HG03354 (cell line): ENCODE results near the gene PTPRQ.

Source experiments
- ATAC-seq: cut with Tn5 transposase; IDR thresholded peaks from one replicate; pipeline ENCODE4 v1.9.1; 2021; ENCODE audit warnings: mild to moderate bottlenecking; ENCODE audit not compliant: unreplicated experiment, poor library complexity, severe bottlenecking

PTPRQ gene

DNA sequence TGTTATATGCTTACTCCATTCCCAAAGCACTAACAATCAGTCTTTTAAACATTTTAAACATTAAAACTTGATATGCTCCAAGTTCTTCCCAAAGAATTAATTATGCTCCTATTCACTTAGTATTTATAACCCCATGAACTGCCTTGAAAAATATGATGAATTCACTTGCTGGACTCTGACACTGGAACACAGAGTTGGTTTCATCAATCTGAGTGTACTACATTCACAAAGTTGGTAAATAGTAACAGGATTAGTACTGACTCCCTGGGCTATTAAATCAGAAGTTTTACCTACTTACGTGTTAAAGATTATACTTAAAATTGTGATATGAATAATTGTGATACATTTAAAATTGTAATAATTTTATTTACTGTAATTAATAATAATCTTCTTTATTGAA lies 246.1 kb downstream of the PTPRQ start:
- no peak for ATAC-seq

DNA sequence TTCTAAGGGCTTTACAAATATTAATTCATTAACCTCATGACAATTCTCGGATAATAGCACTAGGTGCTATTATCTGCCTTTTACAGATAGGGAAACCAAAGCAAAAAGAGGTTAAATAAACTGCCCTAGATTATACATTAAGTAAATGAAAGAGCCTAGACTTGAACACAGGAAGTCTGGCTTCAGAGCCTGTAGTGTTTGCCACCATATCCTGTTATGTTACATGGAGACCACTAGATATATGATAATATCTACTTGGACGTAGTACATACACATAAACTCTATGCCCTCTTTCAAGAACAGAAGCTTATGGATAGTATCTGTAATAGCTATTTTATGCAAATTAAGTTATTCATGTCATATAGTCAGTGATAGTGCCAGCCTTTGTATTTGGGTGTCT lies 246.5 kb downstream of the PTPRQ start:
- ATAC-seq: no peak

DNA sequence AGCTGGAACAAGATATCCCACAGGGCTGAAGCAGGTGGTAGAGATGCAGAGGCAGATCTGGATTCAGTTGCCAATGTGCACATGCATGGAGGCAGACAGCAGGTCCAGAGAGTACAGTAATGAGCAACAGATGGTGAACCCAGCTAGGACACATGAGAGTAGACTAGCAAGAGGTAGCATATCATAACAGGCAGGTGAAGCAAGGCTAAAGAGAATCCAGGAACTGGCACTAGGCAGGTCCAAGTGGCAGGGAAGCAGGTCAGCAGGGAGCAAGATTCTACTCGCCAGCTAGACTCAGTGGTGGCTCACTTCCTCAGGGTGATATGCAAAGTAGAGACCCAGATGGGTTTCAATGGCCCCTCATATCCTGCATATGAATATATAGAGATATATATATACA lies 248.1 kb downstream of the PTPRQ start:
- ATAC-seq: no peak

- ATAC-seq: no peak
These were observed 253.3 kb downstream of the PTPRQ start for GRCh38 chr12:80697270-80697887.

- no peak for ATAC-seq
These were observed 254.2 kb downstream of the PTPRQ start for GRCh38 chr12:80698256-80698655.

- ATAC-seq: no peak
These were observed 255.0 kb downstream of the PTPRQ start for GRCh38 chr12:80698847-80699542.

GRCh38 chr12:80700327-80700726 lies 256.3 kb downstream of the PTPRQ start:
- no peak for ATAC-seq

- no peak for ATAC-seq
These were observed 257.4 kb downstream of the PTPRQ start for GRCh38 chr12:80701388-80701787.

- peak; percentile 71 for ATAC-seq
These were observed 259.1 kb downstream of the PTPRQ start for GRCh38 chr12:80702889-80703805.

- ATAC-seq: no peak
These were observed 260.4 kb downstream of the PTPRQ start for GRCh38 chr12:80704420-80704819.

DNA sequence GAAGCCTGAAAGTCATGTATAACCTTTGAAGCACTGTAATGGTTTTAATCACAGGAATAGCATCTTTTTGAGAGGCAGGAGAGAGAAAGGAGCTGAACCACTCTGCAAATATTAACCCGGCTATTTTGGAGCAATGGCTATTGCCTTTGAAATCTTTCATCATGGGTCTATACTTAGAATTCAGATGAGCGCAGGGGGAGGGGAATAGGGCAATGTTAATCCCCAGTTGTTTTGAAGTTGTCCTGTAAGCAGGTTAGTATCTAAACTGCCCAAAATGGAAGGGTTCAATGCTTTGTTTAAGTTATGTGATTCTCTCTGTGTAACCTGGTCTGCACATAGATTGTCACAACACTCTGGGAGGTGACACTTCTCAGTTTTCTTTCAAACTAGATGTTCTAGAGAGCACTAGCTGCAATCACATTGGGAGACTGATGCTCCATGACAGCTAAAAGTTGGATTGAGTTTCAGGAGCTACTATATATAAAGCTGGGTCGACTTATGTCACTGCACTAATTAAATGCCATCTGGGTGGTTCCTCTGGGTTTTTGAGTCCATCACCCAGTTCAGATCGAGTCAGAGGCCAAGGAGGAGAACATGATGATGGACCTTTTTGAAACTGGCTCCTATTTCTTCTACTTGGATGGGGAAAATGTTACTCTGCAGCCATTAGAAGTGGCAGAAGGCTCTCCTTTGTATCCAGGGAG lies 263.2 kb downstream of the PTPRQ start, which contains the start of gene MYF6:
Gene MYF6 (plus strand): TSS at position 509 of the 704 bp plus-strand sequence. CDS start 86 bp downstream, at position 595.
- no peak for ATAC-seq

GRCh38 chr12:80707830-80708258 lies 263.8 kb downstream of the PTPRQ start:
- peak; percentile 6 for ATAC-seq

- ATAC-seq: peak; percentile 37
These were observed 264.4 kb downstream of the PTPRQ start for GRCh38 chr12:80708259-80708974.

- no peak for ATAC-seq
These were observed 264.9 kb downstream of the PTPRQ start for GRCh38 chr12:80708975-80709328.

- ATAC-seq: peak; percentile 75
These were observed 266.0 kb downstream of the PTPRQ start for GRCh38 chr12:80709811-80710726.

- ATAC-seq: peak; percentile 28
These were observed 266.9 kb downstream of the PTPRQ start for GRCh38 chr12:80710727-80711449.

DNA sequence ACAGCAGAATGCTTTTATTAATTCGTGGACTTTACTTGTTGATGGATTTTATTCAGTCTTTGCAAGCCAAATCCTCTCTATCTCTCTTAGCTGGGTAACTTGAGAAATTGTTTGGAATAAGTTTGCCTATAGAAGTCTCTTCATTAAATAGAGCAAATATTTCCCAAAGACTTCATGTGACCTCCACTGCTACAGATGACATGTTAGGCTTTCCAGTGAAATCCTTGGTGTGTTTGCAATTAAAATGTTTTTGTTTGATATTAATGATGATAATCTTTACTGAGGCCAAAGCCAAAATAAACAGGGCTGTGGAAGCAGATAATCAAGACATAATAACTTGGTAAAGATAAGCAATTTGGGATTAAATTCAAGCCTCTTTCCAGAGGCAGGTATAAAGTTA lies 267.8 kb downstream of the PTPRQ start:
- no peak for ATAC-seq

DNA sequence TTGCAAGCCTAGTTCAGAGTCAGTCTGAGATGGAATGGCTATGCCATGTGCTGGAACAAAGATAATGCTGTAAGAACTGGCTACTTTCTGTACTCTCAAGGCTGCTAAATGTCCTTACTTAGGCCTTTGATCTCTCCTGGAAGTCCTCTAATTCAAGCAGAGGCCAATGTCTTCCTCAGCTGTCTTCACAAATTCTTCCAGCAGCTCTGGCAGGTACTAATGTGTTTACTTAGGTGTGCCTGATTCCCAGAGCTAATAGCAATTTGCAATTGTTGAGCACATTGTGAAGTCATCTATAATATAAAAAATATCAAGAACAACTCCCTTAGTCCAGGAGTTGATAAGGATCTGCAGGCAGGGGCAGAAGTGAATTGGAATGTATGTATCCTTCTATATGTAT lies 268.8 kb downstream of the PTPRQ start:
- ATAC-seq: no peak
